ENCODE measurements around the gene MICB.
A peak's percentile ranks its signal among the peaks of the same experiment; 100 is the strongest.

MICB gene

GRCh38 chr6:31541059-31541657, 43.2 kb downstream of the MICB start:
- peaks cover 12% of the 10 kb centered on the region for H3K4me1 ChIP-seq (ENCODE audit: insufficient read depth, poor library complexity, severe bottlenecking)
- H3K27ac ChIP-seq (ENCODE audit: poor library complexity, severe bottlenecking): peak overlapping the region; percentile 87
- no peak for DNase-seq (ENCODE audit: low spot score)
- no peak for TF ChIP-seq CTCF (IDR thresholded peaks at IDR 0.05; ENCODE audit: poor library complexity, severe bottlenecking)
- no peaks in the 10 kb centered on the region for H3K9me3 ChIP-seq (ENCODE audit: severe bottlenecking)
- ATAC-seq (ENCODE audit: low read depth): peak; percentile 16; the same call in 1 of the 3 replicates
- H3K36me3 ChIP-seq (ENCODE audit: low read depth): peaks cover 60% of the 10 kb centered on the region
- H3K27me3 ChIP-seq (ENCODE audit: insufficient read depth, poor library complexity, severe bottlenecking): no peaks in the 10 kb centered on the region
- H3K4me3 ChIP-seq (ENCODE audit: severe bottlenecking): peak overlapping the region; percentile 48

- Histone ChIP-seq H3K27me3 (ENCODE audit: insufficient read depth, poor library complexity, severe bottlenecking) (no peaks in the 10 kb centered on the region), H3K4me1 (ENCODE audit: insufficient read depth, poor library complexity, severe bottlenecking) (peaks cover 12% of the 10 kb centered on the region), H3K9me3 (ENCODE audit: severe bottlenecking) (no peaks in the 10 kb centered on the region), H3K27ac (ENCODE audit: poor library complexity, severe bottlenecking) (peak within 1 kb of the TSS; percentile 87), H3K4me3 (ENCODE audit: severe bottlenecking) (peak within 1 kb of the TSS; percentile 48), H3K36me3 (ENCODE audit: low read depth) (peaks cover 52% of the 10 kb centered on the region)
- ATAC-seq (ENCODE audit: low read depth): peak; percentile 73
- no peak for TF ChIP-seq CTCF (IDR thresholded peaks at IDR 0.05; ENCODE audit: poor library complexity, severe bottlenecking)
- peak; percentile 96 for DNase-seq (ENCODE audit: low spot score)
Measured at GRCh38 chr6:31541658-31542521, 43.9 kb downstream of the MICB start, which contains the start of gene DDX39B. DDX39B (minus strand) TSS chr6:31542003; CDS start chr6:31540532, 1,471 bp downstream.

- ATAC-seq (ENCODE audit: low read depth) (no peak), DNase-seq (ENCODE audit: low spot score) (no peak)
- Histone ChIP-seq H3K27me3 (ENCODE audit: insufficient read depth, poor library complexity, severe bottlenecking) (no peaks in the 10 kb centered on the region), H3K4me1 (ENCODE audit: insufficient read depth, poor library complexity, severe bottlenecking) (peaks cover 15% of the 10 kb centered on the region), H3K9me3 (ENCODE audit: severe bottlenecking) (no peaks in the 10 kb centered on the region), H3K27ac (ENCODE audit: poor library complexity, severe bottlenecking) (no peak overlapping the region), H3K36me3 (ENCODE audit: low read depth) (peaks cover 40% of the 10 kb centered on the region), H3K4me3 (ENCODE audit: severe bottlenecking) (no peak overlapping the region)
- TF ChIP-seq CTCF (IDR thresholded peaks at IDR 0.05; ENCODE audit: poor library complexity, severe bottlenecking): no peak
Measured at GRCh38 chr6:31543639-31544038, 45.7 kb downstream of the MICB start.

GRCh38 chr6:31544676-31545075, 46.7 kb downstream of the MICB start:
- Histone ChIP-seq H3K4me1 (ENCODE audit: insufficient read depth, poor library complexity, severe bottlenecking) (peaks cover 12% of the 10 kb centered on the region), H3K4me3 (ENCODE audit: severe bottlenecking) (no peak overlapping the region), H3K9me3 (ENCODE audit: severe bottlenecking) (no peaks in the 10 kb centered on the region), H3K36me3 (ENCODE audit: low read depth) (peaks cover 40% of the 10 kb centered on the region), H3K27ac (ENCODE audit: poor library complexity, severe bottlenecking) (no peak overlapping the region), H3K27me3 (ENCODE audit: insufficient read depth, poor library complexity, severe bottlenecking) (no peaks in the 10 kb centered on the region)
- DNase-seq (ENCODE audit: low spot score) (no peak), ATAC-seq (ENCODE audit: low read depth) (no peak)
- TF ChIP-seq CTCF (IDR thresholded peaks at IDR 0.05; ENCODE audit: poor library complexity, severe bottlenecking): no peak

All from RWPE2 (cell line).